HepG2 (cell line): Measurements from ENCODE around the gene ABCC9. TPM values are rescaled to one million over a fixed set of nuclear protein-coding genes. Genes with fewer than 3 reads are reported as not detected.

Experiments
- ATAC-seq: fragments of 200-7000 bp; cut with Tn5 transposase; 3 replicates; pipeline ENCODE4 v1.9.1; 2020; ENCODE audit warnings: mild to moderate bottlenecking, moderate library complexity
- BruUV-seq: library from RNA; stranded (reverse); fragments of 400-500 nt; replicated peaks from 2 replicates; lab custom pipeline; 2021; lab: Mats Ljungman, UMichigan
- CTCF ChIA-PET: fragments of 300-600 bp; formaldehyde crosslinking; extraction: SDS; loops from one replicate; lab custom pipeline; 2021; ENCODE audit warnings: low total read pairs, inconsistent platforms, low intra/inter-chr PET ratio; lab: Yijun Ruan, JAX
- POLR2A ChIA-PET: fragments of 350-600 bp; sonication (Branson Sonifier 250); formaldehyde crosslinking; loops from one replicate; lab custom pipeline; 2020; ENCODE audit warnings: antibody characterized with exemption, inconsistent platforms; lab: Yijun Ruan, JAX
- DNase-seq: peaks from one replicate; pipeline ENCODE4 v3.0.0-alpha.2; 2015; ENCODE audit warnings: low spot score
- FAIRE-seq: peaks from 3 replicates; lab custom pipeline; 2011; peaks lifted over from hg19 to GRCh38; lab: Jason Lieb, UNC
- H2AFZ ChIP-seq: one replicate; pipeline ENCODE4 v1.6.1; 2011; ENCODE audit warnings: low read length, inconsistent platforms
- H3K27ac ChIP-seq: fragments of 300-600 bp; 3 replicates; pipeline ENCODE4 v1.8.0; 2011; ENCODE audit warnings: mixed run types, mild to moderate bottlenecking, mixed read lengths, low read length, inconsistent platforms; ENCODE audit not compliant: insufficient read depth; ENCODE audit errors: extremely low read length
- H3K27me3 ChIP-seq, 2 experiments: fragments of 200-600 bp in 1 of 2; 2 replicates in 1 of 2; 3 replicates in 1 of 2; pipeline versions ENCODE4 v1.6.0 to v1.8.0; 2011; ENCODE audit warnings: low read length in 2 of 2, mild to moderate bottlenecking in 2 of 2, moderate library complexity in 2 of 2, inconsistent platforms in 1 of 2; ENCODE audit not compliant: insufficient read depth in 2 of 2, control insufficient read depth in 1 of 2
- H3K36me3 ChIP-seq, 2 experiments: fragments of 200-600 bp in 1 of 2; replicated peaks in 1 of 2; 2 replicates in 1 of 2; 3 replicates in 1 of 2; pipeline versions ENCODE4 v1.5.1 to v1.8.0; 2011; ENCODE audit warnings: low read length in 2 of 2, inconsistent platforms in 1 of 2; ENCODE audit not compliant: insufficient read depth in 2 of 2, control insufficient read depth in 1 of 2
- H3K4me1 ChIP-seq: 2 replicates; pipeline ENCODE4 v1.5.1; 2012; ENCODE audit warnings: low read length, inconsistent platforms; ENCODE audit not compliant: insufficient read depth
- H3K4me2 ChIP-seq: 2 replicates; pipeline ENCODE4 v1.6.0; 2011; ENCODE audit warnings: low read depth, low read length, inconsistent platforms
- H3K4me3 ChIP-seq, 3 experiments: fragments of 200-600 bp in 1 of 3; sonication (generic), shearing (Covaris generic) in 1 of 3; replicated peaks in 1 of 3; 2 replicates each; pipeline ENCODE4 v1.5.1; 2011 to 2016; ENCODE audit warnings: low read length in 3 of 3, inconsistent platforms in 2 of 3, low read depth in 2 of 3, mild to moderate bottlenecking in 2 of 3, control low read depth in 1 of 3, mixed read lengths in 1 of 3; ENCODE audit not compliant: insufficient read depth in 1 of 3
- H3K79me2 ChIP-seq: one replicate; pipeline ENCODE4 v1.6.1; 2011; ENCODE audit warnings: low read length, inconsistent platforms; ENCODE audit not compliant: insufficient read depth
- H3K9ac ChIP-seq: 2 replicates; pipeline ENCODE4 v1.6.0; 2011; ENCODE audit warnings: mild to moderate bottlenecking, low read depth, low read length, inconsistent platforms; ENCODE audit not compliant: insufficient read depth
- H3K9me3 ChIP-seq: 2 replicates; pipeline ENCODE4 v1.5.1; 2012; ENCODE audit warnings: mild to moderate bottlenecking, low read length
- H4K20me1 ChIP-seq: 2 replicates; pipeline ENCODE4 v1.6.0; 2011; ENCODE audit warnings: inconsistent platforms, mild to moderate bottlenecking, low read length, moderate library complexity; ENCODE audit not compliant: insufficient read depth
- GPBP1L1 ChIP-seq: sonication (generic); formaldehyde crosslinking; IDR thresholded peaks from 2 replicates; pipeline ENCODE4 v1.5.0; 2020; ENCODE audit warnings: mild to moderate bottlenecking, missing genetic modification reagents
- MAFK ChIP-seq, 2 experiments: IDR thresholded peaks in 1 of 2; conservative IDR thresholded peaks in 1 of 2; 2 replicates each; pipeline ENCODE4 v1.6.1; 2011; ENCODE audit warnings: improper control_type of control experiment in 2 of 2, low read length in 2 of 2
- SNAPC2 ChIP-seq: sonication (generic); formaldehyde crosslinking; IDR thresholded peaks from 2 replicates; pipeline ENCODE4 v1.8.1; 2022; ENCODE audit warnings: mild to moderate bottlenecking, missing genetic modification reagents
- STAG1 ChIP-seq: sonication (generic); formaldehyde crosslinking; IDR thresholded peaks from 2 replicates; pipeline ENCODE4 v1.4.0; 2020; ENCODE audit warnings: missing genetic modification reagents
- ZNF646 ChIP-seq: sonication (generic); formaldehyde crosslinking; IDR thresholded peaks from 2 replicates; pipeline ENCODE4 v1.9.0; 2021; ENCODE audit warnings: mild to moderate bottlenecking, missing genetic modification reagents
- WGBS: methylation state at CpG from one replicate; pipeline ENCODE4 v1.1.6; 2017; ENCODE audit warnings: low lambda C conversion rate; 5-methylcytosine and 5-hydroxymethylcytosine counted together
- in situ Hi-C: cut with HindIII; loops from 2 replicates; pipeline ENCODE4 v1.10.0; 2017; ENCODE audit warnings: low pct_unique_long_range_greater_than_20kb; ENCODE audit not compliant: extremely low pct_ligation_motif_present
- intact Hi-C: fragments of 100-400 bp; cut with micrococcal nuclease; formaldehyde crosslinking; loops from one replicate; pipeline ENCODE4 v1.10.0; 2022; ENCODE audit not compliant: unreplicated experiment
- polyA plus RNA-seq, 8 experiments: library from polyadenylated mRNA; depleted of rRNA in 3 of 8; stranded (reverse) in 7 of 8; unstranded in 1 of 8; fragments of >200 nt; fragmentation: Illumina TruSeq in 4 of 8; extraction: Trizol in 4 of 8; gene quantifications; 2 replicates each; pipeline versions ENCODE4 v1.2.1 to v1.2.3, GENCODE V29; 2011 to 2016; ENCODE audit warnings: low read depth in 4 of 8, missing spikeins in 1 of 8, mixed read lengths in 1 of 8; ENCODE audit not compliant: insufficient read depth in 1 of 8
- total RNA-seq, 5 experiments: library from RNA; depleted of rRNA; stranded (reverse); fragments of >200 nt; fragmentation: Illumina TruSeq; extraction: Trizol; gene quantifications; 2 replicates each; pipeline ENCODE4 v1.2.3, GENCODE V29; 2016; ENCODE audit warnings: low read depth in 1 of 5

ABCC9 gene
- total and polyA plus RNA-seq, 2 of the 13 experiments (the other 11 are each of a cell fraction or from before 2014, with no cell fraction given), result not detected

- no peaks in the 10 kb centered on the region for H4K20me1 ChIP-seq
- WGBS, result 36% methylated on average over 1 of the region's 1 CpG
- no peak for FAIRE-seq
These were observed 169.9 kb downstream of the ABCC9 start for GRCh38 chr12:21771311-21771710.

More at GRCh38 chr12:21771311-21771710, 169.9 kb downstream of the ABCC9 start:
- Histone ChIP-seq H3K36me3 (no peaks in the 10 kb centered on the region), H3K27me3 (no peaks in the 10 kb centered on the region), H2AFZ (no peak overlapping the region), H3K79me2 (no peaks in the 10 kb centered on the region)
- in situ Hi-C loops, result no loop called here
- TF ChIP-seq MAFK (conservative IDR thresholded peaks at IDR 0.05 in 1 of 2, IDR thresholded peaks at IDR 0.05 in 1 of 2; ENCODE audit: low read length in 2 of 2) (no peak), SNAPC2 (CRISPR knock-in tag) (no peak), ZNF646 (no peak), STAG1 (CRISPR knock-in tag) (no peak), GPBP1L1 (CRISPR knock-in tag) (no peak)
- TF ChIP-seq, all 625 proteins: peak for 0
- no TSS peak for BruUV-seq
- no peaks in the 10 kb centered on the region for H3K9me3 ChIP-seq
- no peak overlapping the region for H3K9ac ChIP-seq
- CTCF ChIA-PET, result no interaction called here
- POLR2A ChIA-PET, result no interaction called here
- intact Hi-C loops, result no loop called here
- no peak overlapping the region for H3K27ac ChIP-seq
- H3K4me1 ChIP-seq, result no peaks in the 10 kb centered on the region
- ATAC-seq (no peak), DNase-seq (no peak)
- H3K4me3 ChIP-seq, result no peak overlapping the region
- no peak overlapping the region for H3K4me2 ChIP-seq
